Measurements from ENCODE around the gene MTMR3. TPM values are rescaled to one million over a fixed set of nuclear protein-coding genes. Genes with fewer than 3 reads are reported as not detected.

The MTMR3 gene
- total RNA-seq, 1 donor: 26.9 TPM

GRCh38 chr22:29944339-29944738 is 61.4 kb downstream of the MTMR3 start:
- DNase-seq (ENCODE audit: low read depth): no peak
- no peak for TF ChIP-seq CTCF (IDR thresholded peaks at IDR 0.05; ENCODE audit: insufficient read depth, low read length)
- no peak overlapping the region for H3K4me3 ChIP-seq (ENCODE audit: low read depth, low read length)

GRCh38 chr22:29945435-29945834 is 62.5 kb downstream of the MTMR3 start:
- DNase-seq (ENCODE audit: low read depth): no peak
- H3K4me3 ChIP-seq (ENCODE audit: low read depth, low read length): no peak overlapping the region
- no peak for TF ChIP-seq CTCF (IDR thresholded peaks at IDR 0.05; ENCODE audit: insufficient read depth, low read length)

- H3K4me3 ChIP-seq (ENCODE audit: low read depth, low read length): no peak overlapping the region
- no peak for DNase-seq (ENCODE audit: low read depth)
- TF ChIP-seq CTCF (IDR thresholded peaks at IDR 0.05; ENCODE audit: insufficient read depth, low read length): no peak
Observed at GRCh38 chr22:29946220-29946619, 63.2 kb downstream of the MTMR3 start.

- TF ChIP-seq CTCF (IDR thresholded peaks at IDR 0.05; ENCODE audit: insufficient read depth, low read length): no peak
- no peak overlapping the region for H3K4me3 ChIP-seq (ENCODE audit: low read depth, low read length)
- peak; percentile 70 for DNase-seq (ENCODE audit: low read depth)
Observed at GRCh38 chr22:29947410-29948384, 64.7 kb downstream of the MTMR3 start.

- peak; percentile 33 for DNase-seq (ENCODE audit: low read depth)
- H3K4me3 ChIP-seq (ENCODE audit: low read depth, low read length): no peak overlapping the region
- TF ChIP-seq CTCF (IDR thresholded peaks at IDR 0.05; ENCODE audit: insufficient read depth, low read length): no peak
Observed at GRCh38 chr22:29948385-29948769, 65.4 kb downstream of the MTMR3 start.

GRCh38 chr22:29949872-29950271 is 66.9 kb downstream of the MTMR3 start:
- H3K4me3 ChIP-seq (ENCODE audit: low read depth, low read length): no peak overlapping the region
- no peak for TF ChIP-seq CTCF (IDR thresholded peaks at IDR 0.05; ENCODE audit: insufficient read depth, low read length)
- DNase-seq (ENCODE audit: low read depth): no peak
